Smooth muscle cell (in vitro differentiated cells): ENCODE results near the gene PPP2R2C. TPM values are rescaled to one million over a fixed set of nuclear protein-coding genes. Genes with fewer than 3 reads are reported as not detected.

ENCODE experiments used
- DNase-seq: peaks from one replicate; lab custom pipeline; 2025; ENCODE audit not compliant: unreplicated experiment; lab: John Stamatoyannopoulos, UW
- H2AFZ ChIP-seq: fragments of 200-600 bp; sonication (generic); 2 replicates; pipeline ENCODE4 v1.6.0; 2016; ENCODE audit warnings: antibody characterized with exemption, low read depth, mild to moderate bottlenecking
- H3F3A ChIP-seq: fragments of 200-600 bp; sonication (generic); 2 replicates; pipeline ENCODE4 v1.6.0; 2017; ENCODE audit warnings: antibody characterized with exemption, low read depth
- H3K27ac ChIP-seq: fragments of 200-600 bp; sonication (generic); 2 replicates; pipeline ENCODE4 v1.5.1; 2016; ENCODE audit warnings: low read depth, mild to moderate bottlenecking
- H3K27me3 ChIP-seq: fragments of 200-600 bp; sonication (generic); 2 replicates; pipeline ENCODE4 v1.6.1; 2016; ENCODE audit warnings: low read depth, mild to moderate bottlenecking
- H3K36me3 ChIP-seq: fragments of 200-600 bp; sonication (generic); 2 replicates; pipeline ENCODE4 v1.5.1; 2016; ENCODE audit warnings: low read depth
- H3K4me1 ChIP-seq: fragments of 200-600 bp; sonication (generic); 2 replicates; pipeline ENCODE4 v1.5.1; 2016; ENCODE audit warnings: low read depth
- H3K4me2 ChIP-seq: fragments of 200-600 bp; sonication (generic); 2 replicates; pipeline ENCODE4 v1.6.0; 2016; ENCODE audit warnings: mild to moderate bottlenecking
- H3K4me3 ChIP-seq: fragments of 200-600 bp; sonication (generic); 2 replicates; pipeline ENCODE4 v1.5.1; 2016; ENCODE audit warnings: mild to moderate bottlenecking
- H3K79me2 ChIP-seq: fragments of 200-600 bp; sonication (generic); 2 replicates; pipeline ENCODE4 v1.6.0; 2016; ENCODE audit warnings: low read depth, mild to moderate bottlenecking
- H3K9ac ChIP-seq: fragments of 200-600 bp; sonication (generic); 2 replicates; pipeline ENCODE4 v1.6.0; 2016; ENCODE audit warnings: low read depth
- H3K9me3 ChIP-seq: fragments of 200-600 bp; sonication (generic); replicated peaks from 2 replicates; pipeline ENCODE4 v1.5.1; 2016; ENCODE audit warnings: low read depth
- H4K20me1 ChIP-seq: fragments of 200-600 bp; sonication (generic); 2 replicates; pipeline ENCODE4 v1.6.0; 2016; ENCODE audit warnings: low read depth
- WGBS: methylation state at CpG from one replicate; pipeline ENCODE4 v1.1.7; 2016; ENCODE audit warnings: low lambda C conversion rate; 5-methylcytosine and 5-hydroxymethylcytosine counted together
- polyA plus RNA-seq: library from polyadenylated mRNA; unstranded; fragments of >200 nt; fragmentation: Nextera tagmentation; extraction: Ambion mirVana; gene quantifications from 2 replicates; pipeline ENCODE4 v1.2.1, GENCODE V29; 2016
- total RNA-seq: library from RNA; depleted of rRNA; stranded (reverse); fragments of >200 nt; gene quantifications from 2 replicates; pipeline ENCODE4 v1.2.3, GENCODE V29; 2014
- TF ChIP-seq, protein P1 (sequence below): fragments of 200-600 bp; sonication (generic); IDR thresholded peaks from 2 replicates; pipeline ENCODE4 v1.5.1; 2017; ENCODE audit warnings: borderline replicate concordance, mild to moderate bottlenecking, antibody characterized with exemption; ENCODE audit not compliant: insufficient read depth, poor library complexity, severe bottlenecking

PPP2R2C gene
- total and polyA plus RNA-seq, 2 experiments from 2014 or later: 0.54 to 1.8 TPM

DNA sequence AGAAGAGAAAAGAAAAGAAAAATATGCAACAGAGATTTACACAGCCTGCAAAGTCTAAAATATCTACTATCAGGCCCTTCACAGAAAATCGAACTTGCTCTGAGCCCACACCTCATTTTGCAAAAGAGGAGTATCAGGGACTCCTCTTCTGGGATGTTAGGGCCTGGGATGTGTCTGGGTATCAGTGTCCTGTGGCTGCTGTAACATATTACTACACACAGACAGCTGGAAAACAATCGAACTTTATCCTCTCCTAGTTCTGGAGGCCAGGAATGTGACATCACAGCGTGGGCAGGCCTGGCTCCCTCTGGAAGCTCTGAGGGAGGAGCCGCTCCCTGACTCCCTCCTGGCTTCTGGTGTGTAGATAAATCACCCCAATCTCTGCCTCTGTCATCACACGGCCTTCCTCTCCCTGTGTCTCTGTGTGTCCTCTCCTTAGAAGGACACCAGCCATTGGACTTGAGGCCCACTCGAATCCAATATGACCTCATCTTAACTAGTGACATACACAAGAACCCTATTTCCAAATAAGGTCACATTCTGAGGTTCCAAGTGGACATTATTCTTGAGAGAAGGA is 52.9 kb downstream of the PPP2R2C start:
- no peak overlapping the region for H3K27ac ChIP-seq
- no peaks in the 10 kb centered on the region for H3K27me3 ChIP-seq
- no peak overlapping the region for H3K4me2 ChIP-seq
- no peaks in the 10 kb centered on the region for H3K4me1 ChIP-seq
- no peaks in the 10 kb centered on the region for H4K20me1 ChIP-seq
- no peaks in the 10 kb centered on the region for H3F3A ChIP-seq
- H3K9me3 ChIP-seq: no peaks in the 10 kb centered on the region
- H3K79me2 ChIP-seq: no peaks in the 10 kb centered on the region
- TF ChIP-seq, protein P1, sequence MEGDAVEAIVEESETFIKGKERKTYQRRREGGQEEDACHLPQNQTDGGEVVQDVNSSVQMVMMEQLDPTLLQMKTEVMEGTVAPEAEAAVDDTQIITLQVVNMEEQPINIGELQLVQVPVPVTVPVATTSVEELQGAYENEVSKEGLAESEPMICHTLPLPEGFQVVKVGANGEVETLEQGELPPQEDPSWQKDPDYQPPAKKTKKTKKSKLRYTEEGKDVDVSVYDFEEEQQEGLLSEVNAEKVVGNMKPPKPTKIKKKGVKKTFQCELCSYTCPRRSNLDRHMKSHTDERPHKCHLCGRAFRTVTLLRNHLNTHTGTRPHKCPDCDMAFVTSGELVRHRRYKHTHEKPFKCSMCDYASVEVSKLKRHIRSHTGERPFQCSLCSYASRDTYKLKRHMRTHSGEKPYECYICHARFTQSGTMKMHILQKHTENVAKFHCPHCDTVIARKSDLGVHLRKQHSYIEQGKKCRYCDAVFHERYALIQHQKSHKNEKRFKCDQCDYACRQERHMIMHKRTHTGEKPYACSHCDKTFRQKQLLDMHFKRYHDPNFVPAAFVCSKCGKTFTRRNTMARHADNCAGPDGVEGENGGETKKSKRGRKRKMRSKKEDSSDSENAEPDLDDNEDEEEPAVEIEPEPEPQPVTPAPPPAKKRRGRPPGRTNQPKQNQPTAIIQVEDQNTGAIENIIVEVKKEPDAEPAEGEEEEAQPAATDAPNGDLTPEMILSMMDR: no peak
- no peak overlapping the region for H2AFZ ChIP-seq
- no peak overlapping the region for H3K4me3 ChIP-seq
- no peaks in the 10 kb centered on the region for H3K36me3 ChIP-seq
- no peak overlapping the region for H3K9ac ChIP-seq
- 62% methylated on average over 6 of the region's 6 CpGs for WGBS
- no peak for DNase-seq

DNA sequence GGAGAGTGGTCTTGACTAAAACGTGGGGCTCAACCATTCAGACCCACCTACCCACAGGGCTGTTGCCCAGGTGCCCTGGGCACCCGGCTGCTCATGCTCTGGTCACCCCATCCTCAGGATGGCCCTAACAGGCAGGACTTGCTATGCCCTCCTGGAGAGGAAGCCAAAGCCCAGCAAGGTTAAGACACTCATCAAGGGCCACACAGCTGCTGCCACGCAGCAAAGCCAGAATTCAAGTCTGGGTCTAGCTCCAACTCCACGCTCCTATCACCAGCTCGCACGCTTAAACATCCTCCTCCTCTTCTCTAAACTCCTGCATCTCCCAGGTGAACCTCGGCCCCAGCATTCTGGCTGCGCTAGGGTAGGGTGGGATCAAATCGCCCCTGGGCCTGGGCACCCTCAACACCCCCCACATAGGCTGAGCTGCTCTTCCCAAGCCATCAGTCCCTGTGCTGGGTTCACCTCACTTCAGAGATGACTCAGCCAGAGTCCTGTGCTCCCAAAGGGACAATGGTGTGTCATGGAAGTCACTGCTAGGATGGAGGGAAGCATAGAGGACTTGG is 54.1 kb downstream of the PPP2R2C start:
- H4K20me1 ChIP-seq: no peaks in the 10 kb centered on the region
- no peak overlapping the region for H3K9ac ChIP-seq
- no peak overlapping the region for H2AFZ ChIP-seq
- no peaks in the 10 kb centered on the region for H3K79me2 ChIP-seq
- H3K4me3 ChIP-seq: no peak overlapping the region
- H3K27ac ChIP-seq: no peak overlapping the region
- H3K4me1 ChIP-seq: no peaks in the 10 kb centered on the region
- TF ChIP-seq, protein P1: no peak
- H3F3A ChIP-seq: no peaks in the 10 kb centered on the region
- 92% methylated on average over 8 of the region's 9 CpGs for WGBS
- H3K9me3 ChIP-seq: no peaks in the 10 kb centered on the region
- H3K4me2 ChIP-seq: no peak overlapping the region
- no peaks in the 10 kb centered on the region for H3K27me3 ChIP-seq
- H3K36me3 ChIP-seq: no peaks in the 10 kb centered on the region
- DNase-seq: no peak

DNA sequence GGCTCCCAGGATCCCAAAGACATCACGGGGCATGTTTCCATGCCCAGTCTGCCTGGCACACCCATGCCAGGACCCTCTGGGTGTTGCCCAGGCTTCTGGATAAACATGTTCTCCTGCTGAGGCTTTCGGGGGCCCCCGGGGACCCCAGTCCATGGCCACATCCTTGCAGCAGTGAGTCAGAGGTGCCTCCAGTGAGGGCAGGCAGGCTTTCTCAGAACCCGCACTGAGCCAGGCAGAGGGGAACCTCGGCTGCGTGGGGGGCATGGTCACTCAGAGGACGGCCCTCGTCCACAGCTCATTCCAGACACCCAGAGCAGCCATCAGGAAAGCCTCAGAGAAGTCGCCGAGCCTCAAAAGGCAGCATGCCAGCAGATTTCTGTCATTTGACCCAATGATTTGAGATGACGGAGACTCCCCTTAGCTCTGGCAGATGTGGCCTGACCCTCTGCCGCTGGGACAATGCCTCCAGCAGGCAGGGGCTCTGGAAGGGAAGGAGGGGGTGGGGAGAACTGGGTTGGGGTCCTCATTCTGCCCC is 54.8 kb downstream of the PPP2R2C start:
- WGBS: 90% methylated on average over 12 of the region's 12 CpGs
- Histone ChIP-seq H2AFZ (no peak overlapping the region), H3K9ac (no peak overlapping the region), H3K4me1 (no peaks in the 10 kb centered on the region), H3K79me2 (no peaks in the 10 kb centered on the region), H3K9me3 (no peaks in the 10 kb centered on the region), H3K27me3 (no peaks in the 10 kb centered on the region), H3K27ac (no peak overlapping the region), H4K20me1 (no peaks in the 10 kb centered on the region), H3K36me3 (no peaks in the 10 kb centered on the region), H3K4me3 (no peak overlapping the region), H3F3A (no peaks in the 10 kb centered on the region), H3K4me2 (no peak overlapping the region)
- TF ChIP-seq, protein P1: no peak
- no peak for DNase-seq
